Spleen (tissue), 7 donors: ENCODE data around the gene CLCNKA.

ENCODE experiments used
- POLR2A ChIP-seq, 3 donors: fragments of 450-650 bp; IDR thresholded peaks; one replicate each; pipeline ENCODE4 v1.5.1; 2017; ENCODE audit warnings: antibody characterized with exemption in 3 of 3, mild to moderate bottlenecking in 1 of 3
- TF ChIP-seq, protein P1 (sequence below), 11 experiments: fragments of 200-600 bp in 7 of 11; fragments of 450-650 bp in 4 of 11; sonication (generic) in 4 of 11; IDR thresholded peaks in 8 of 11; conservative IDR thresholded peaks in 3 of 11; 1 replicate in 7 of 11; 2 replicates in 4 of 11; pipeline versions ENCODE4 v1.4.0 to v1.8.0; 2016 to 2021; ENCODE audit warnings: antibody characterized with exemption in 11 of 11, inconsistent platforms in 4 of 11, mild to moderate bottlenecking in 1 of 11
- donor health status: DM: no; HTN: no; CAD: no; lungs with moderate emphysema.
- donor health status: DM: no; HTN: no; CAD: no.
- donor health status: DM: no; HTN: no; CAD: no.

DNA sequence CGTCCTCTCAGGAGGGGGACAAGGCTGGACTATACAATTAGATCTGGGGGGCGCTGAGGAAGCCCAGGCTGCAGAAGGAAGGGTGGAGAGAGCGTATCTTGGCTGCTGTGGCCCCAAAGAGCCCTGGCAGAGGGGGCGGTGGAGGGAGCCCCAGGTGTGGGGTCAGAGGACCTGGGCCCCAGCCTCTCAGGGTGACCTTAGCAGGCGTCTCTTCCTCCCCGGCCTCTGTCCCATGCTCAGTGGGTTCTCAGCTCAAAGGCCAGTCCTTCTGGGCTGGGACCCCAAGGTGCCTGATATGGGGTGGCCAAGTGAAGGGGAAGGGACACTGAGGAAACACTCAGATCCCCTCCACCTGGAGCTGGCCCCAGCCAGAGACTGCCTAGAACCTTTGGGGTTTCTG, 49.8 kb downstream of the CLCNKA start:
- no peak for TF ChIP-seq POLR2A (IDR thresholded peaks at IDR 0.05)
- TF ChIP-seq, protein P1, sequence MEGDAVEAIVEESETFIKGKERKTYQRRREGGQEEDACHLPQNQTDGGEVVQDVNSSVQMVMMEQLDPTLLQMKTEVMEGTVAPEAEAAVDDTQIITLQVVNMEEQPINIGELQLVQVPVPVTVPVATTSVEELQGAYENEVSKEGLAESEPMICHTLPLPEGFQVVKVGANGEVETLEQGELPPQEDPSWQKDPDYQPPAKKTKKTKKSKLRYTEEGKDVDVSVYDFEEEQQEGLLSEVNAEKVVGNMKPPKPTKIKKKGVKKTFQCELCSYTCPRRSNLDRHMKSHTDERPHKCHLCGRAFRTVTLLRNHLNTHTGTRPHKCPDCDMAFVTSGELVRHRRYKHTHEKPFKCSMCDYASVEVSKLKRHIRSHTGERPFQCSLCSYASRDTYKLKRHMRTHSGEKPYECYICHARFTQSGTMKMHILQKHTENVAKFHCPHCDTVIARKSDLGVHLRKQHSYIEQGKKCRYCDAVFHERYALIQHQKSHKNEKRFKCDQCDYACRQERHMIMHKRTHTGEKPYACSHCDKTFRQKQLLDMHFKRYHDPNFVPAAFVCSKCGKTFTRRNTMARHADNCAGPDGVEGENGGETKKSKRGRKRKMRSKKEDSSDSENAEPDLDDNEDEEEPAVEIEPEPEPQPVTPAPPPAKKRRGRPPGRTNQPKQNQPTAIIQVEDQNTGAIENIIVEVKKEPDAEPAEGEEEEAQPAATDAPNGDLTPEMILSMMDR (IDR thresholded peaks at IDR 0.05 in 8 of 11, conservative IDR thresholded peaks at IDR 0.05 in 3 of 11): no peak
